ENCODE measurements around the gene THY1.
A peak's percentile ranks its signal among the peaks of the same experiment; 100 is the strongest.

THY1 gene

DNA sequence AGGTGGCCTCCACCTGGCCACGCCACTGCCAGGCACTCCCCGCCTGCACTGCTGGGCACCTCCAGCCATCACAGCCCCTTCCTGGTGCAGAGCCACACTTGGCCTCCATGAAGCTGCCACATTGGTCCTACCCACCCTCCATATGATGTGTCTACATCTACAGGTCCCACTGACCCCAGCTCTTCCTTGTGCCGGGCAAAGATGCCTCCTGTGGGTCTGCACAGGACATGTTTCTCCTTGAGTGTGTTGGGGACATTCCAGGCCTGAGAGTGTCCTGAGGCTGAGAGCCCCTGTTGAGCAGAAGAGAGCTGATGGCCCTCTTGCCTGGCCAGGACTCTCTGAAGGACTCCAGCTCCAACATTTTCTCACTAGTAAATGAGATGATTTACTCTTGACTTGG, 7.5 kb downstream of the THY1 start:
- TF ChIP-seq CTCF (IDR thresholded peaks at IDR 0.05; ENCODE audit: insufficient read depth, low read depth, low read length, missing control alignments) = no peak
- DNase-seq (ENCODE audit: low read depth) = no peak
- no peak overlapping the region for H3K4me3 ChIP-seq (ENCODE audit: low read length)

DNA sequence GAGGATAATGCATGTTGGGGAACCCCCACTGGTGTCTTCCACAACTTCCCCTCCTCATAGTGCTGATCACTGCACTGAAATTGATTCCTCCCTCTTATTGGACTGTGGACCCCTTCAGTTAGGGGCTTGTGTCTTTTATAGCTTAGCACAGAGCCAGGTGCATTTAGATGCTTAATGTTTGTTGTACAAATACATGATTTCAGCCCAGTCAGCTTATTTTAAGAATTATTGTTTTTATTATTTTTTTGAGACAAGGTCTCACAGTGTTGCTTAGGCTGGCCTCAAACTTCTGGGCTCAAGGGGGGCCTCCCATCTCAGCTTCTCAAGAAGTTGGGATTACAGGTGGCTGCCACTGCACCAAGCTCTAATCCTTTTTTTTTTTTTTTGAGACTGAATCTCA, 8.2 kb downstream of the THY1 start:
- no peak for TF ChIP-seq CTCF (IDR thresholded peaks at IDR 0.05; ENCODE audit: insufficient read depth, low read depth, low read length, missing control alignments)
- no peak overlapping the region for H3K4me3 ChIP-seq (ENCODE audit: low read length)
- DNase-seq (ENCODE audit: low read depth) = no peak

DNA sequence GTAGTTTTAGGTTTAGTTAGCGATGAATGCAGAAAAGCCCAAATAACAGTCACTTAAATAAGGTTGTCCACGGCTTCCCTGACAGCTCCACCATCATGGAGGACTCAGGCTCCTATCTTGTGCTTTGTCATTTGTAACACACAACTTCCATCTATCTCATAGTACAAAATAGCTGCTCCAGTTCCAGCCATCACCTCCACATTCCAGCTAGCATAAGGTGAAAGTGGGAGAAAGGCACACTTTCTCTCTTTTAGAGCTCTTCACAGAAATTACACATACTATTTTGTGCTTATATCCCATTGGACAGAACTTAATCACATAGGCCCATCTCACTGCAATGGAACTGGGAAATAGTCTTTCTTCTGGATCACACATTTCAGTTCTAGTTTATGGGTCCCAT, 8.7 kb downstream of the THY1 start:
- no peak for TF ChIP-seq CTCF (IDR thresholded peaks at IDR 0.05; ENCODE audit: insufficient read depth, low read depth, low read length, missing control alignments)
- H3K4me3 ChIP-seq (ENCODE audit: low read length) = no peak overlapping the region
- DNase-seq (ENCODE audit: low read depth) = no peak

- no peak for TF ChIP-seq CTCF (IDR thresholded peaks at IDR 0.05; ENCODE audit: insufficient read depth, low read depth, low read length, missing control alignments)
- H3K4me3 ChIP-seq (ENCODE audit: low read length) = no peak overlapping the region
- no peak for DNase-seq (ENCODE audit: low read depth)
These were observed 10.9 kb downstream of the THY1 start for GRCh38 chr11:119412072-119412471.

DNA sequence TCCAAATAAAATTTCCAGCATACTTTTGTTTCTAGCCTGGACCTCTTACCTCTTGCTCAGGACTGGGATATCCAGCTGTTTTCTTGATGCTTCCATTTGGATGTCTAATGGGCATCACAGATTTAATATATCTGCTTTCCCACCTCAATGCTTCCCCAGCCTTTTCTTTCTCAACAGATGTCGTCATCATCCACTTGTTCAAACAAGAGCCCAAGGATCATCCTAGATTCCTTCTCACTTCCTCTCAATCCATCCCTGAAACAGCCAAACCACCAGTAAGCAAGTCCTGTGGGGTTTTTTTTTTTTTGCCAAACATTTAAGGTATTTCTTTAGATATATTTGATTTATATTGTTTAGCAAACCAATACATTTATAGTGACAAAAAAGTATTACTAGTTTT, 12.5 kb downstream of the THY1 start:
- no peak for TF ChIP-seq CTCF (IDR thresholded peaks at IDR 0.05; ENCODE audit: insufficient read depth, low read depth, low read length, missing control alignments)
- peak; percentile 70 for DNase-seq (ENCODE audit: low read depth)
- no peak overlapping the region for H3K4me3 ChIP-seq (ENCODE audit: low read length)

DNA sequence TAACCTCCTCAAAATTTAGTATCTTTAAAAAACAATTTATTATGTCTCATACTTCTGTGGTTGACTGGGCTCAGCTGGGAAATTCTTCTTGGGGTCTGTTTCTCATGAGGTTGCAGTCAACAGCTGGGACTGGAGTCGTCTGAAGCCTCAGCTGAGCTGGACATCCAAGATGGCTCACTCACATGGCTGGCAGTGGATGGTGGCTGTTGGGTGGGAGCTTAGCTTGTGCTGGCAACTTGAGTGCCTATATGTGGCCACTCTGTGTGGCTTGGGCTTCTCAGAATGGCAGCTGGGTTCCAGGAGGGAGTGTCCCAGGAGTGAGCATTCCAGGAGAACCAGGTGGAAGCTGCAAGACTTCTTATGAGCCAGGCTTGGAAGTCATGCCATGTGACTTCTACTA, 13.2 kb downstream of the THY1 start:
- no peak overlapping the region for H3K4me3 ChIP-seq (ENCODE audit: low read length)

More for the DNA sequence above, 13.2 kb downstream of the THY1 start:
- no peak for TF ChIP-seq CTCF (IDR thresholded peaks at IDR 0.05; ENCODE audit: insufficient read depth, low read depth, low read length, missing control alignments)
- no peak for DNase-seq (ENCODE audit: low read depth)

Measured in epithelial cell of esophagus (primary cell).